ENCODE results near the gene ISLR2.
"Not testable (repeated sequence)": the region's sequence is repeated elsewhere in the genome, so short reads cannot be mapped to it uniquely, and the experiment has no call there.

Gene ISLR2

DNA sequence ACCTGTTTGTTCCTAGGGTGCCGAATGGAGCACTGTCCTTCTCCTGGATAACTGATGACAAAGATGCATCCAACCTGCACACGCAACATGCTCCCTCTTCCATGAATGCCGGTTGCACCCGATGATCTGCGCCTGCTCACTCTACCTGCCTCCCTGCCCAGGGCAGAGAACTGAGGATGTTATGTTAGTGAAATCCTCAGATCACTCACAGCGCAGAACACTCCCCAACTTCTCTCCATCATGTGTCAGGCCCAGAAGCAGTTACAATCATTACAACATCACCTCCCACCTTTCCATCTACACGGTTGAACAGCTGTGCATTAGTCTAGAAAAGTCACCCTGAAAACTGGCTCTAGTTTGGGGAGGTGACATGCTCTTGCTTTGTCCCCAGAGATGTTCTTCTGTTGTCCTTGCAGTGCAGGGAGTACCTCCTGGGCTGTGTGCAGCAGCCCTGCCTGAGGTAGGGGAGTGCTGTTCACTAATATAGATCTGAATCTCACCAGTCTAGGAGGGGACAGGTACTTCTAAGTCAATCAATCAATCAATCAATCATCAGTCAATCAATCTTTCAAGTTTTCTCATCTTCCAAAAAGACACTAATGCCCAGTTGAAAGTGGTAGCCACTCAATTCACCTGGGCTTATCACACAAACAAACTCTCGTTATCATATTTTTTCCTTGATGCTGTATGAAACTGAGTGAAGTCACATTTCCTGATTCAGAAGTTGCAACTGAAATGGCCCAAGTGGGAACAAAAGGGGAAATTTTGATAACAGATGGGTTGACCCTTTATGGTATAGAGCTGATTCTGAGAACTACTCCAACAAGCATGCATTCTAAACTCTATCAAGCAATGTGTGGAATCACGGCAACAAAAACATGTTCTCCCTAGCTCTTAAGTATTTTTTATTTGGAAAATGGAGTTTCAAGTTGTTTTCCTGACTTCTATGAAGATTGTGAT is 27.8 kb downstream of the ISLR2 start:
- no peak for DNase-seq

DNA sequence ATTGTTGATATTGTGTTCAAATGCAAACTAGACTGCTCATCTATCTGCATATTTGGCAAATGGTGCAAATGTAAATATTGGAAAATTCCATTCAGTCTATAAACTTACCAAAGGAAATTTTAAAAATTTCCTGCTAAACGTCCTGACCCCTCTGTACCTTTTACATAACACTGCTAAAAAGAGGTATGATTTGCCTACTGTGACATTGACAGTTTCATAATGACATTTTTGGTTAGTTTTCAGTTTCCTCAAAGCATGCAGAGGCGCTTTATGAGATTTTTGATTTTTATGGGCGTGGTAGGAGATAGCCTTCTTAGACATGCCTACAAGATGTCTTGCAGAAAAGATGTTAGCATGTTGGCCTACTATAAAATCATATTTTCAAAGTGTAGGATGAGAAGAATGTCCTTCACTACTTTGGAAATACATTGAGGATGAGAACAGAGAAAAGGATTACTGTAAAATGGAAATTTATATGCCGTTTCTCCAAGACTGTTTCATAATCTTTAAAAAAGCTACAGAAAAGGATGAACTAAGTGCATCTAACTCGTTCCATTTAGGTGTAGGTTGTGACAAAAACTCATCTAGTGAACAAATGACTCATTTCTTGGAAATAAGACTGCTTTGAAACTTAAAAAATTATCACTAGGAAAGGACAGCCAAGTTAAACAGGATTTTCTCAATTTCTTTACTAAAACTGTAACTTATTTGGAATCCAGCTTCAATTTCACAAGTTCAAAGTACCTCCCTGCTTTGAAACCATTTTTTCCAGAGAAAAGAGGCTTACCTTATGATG is 28.7 kb downstream of the ISLR2 start:
- no peak for DNase-seq

DNA sequence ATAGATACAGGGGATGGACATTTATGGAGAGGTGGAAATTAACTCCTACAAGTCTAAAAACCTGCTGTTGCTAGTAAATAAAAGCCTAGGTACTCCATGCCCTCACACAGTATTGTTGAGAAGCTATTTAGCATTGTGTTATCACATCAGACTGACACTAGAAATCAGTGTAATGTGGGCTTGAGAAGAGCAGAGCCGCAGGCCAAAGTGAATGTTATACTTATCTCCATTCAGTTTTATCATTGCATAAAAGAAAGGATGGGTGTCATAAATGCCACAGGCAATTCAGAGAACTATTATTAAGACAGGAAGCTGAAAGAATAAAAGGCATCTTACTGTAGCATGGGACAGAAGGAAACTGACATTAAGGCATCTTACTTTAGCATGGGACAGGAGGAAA is 29.4 kb downstream of the ISLR2 start:
- DNase-seq: no peak

DNA sequence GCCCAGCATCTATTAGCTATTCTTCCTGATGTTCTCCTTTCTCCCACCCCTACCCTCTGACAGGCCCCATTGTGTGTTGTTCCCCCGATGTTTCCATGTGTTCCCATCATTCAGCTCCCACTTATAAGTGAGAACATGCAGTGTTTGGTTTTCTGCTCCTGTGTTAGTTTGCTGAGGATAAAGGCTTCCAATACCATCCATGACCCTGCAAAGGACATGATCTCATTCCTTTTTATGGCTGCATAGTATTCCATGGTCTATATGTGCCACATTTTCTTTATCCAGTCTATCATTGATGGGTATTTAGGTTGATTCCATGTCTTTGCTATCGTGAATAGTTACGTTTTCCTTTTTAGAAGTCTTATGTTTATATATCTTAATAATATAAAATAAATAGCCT is 30.0 kb downstream of the ISLR2 start:
- DNase-seq: not testable (repeated sequence)

DNA sequence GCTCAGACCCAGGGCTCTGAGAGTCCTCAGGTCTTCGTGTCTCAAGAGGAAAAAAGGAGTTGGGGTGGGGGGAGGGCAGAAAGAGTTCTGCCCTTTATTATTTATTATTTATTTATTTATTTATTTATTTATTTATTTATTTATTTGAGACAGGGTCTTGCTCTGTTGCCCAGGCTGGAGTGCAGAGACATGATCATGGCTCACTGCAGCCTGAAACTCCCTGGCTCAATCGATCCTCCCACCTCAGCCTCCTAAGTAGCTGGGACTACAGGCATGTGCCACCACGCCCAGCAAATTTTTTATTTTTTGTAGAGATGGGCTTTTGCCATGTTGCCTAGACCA is 31.8 kb downstream of the ISLR2 start:
- DNase-seq: not testable (repeated sequence)

DNA sequence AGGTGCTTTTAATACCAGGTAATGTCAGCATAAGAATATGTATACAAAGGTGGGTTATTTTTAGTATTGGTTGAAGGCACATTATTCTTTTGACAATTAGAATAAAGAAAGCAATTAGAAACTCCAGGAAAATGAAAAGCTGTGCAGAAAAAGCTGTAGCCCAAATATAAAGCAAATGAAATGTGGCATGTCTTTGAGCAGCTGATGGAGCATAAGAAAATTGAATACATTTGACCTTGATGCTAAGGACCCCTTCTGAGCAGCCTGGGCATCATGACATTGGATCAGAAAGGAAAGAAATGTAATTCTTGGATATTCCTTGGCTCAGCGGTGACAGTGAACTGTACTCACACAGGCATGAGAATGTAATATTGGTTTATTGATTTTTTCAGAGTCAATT is 35.1 kb downstream of the ISLR2 start:
- no peak for DNase-seq

DNA sequence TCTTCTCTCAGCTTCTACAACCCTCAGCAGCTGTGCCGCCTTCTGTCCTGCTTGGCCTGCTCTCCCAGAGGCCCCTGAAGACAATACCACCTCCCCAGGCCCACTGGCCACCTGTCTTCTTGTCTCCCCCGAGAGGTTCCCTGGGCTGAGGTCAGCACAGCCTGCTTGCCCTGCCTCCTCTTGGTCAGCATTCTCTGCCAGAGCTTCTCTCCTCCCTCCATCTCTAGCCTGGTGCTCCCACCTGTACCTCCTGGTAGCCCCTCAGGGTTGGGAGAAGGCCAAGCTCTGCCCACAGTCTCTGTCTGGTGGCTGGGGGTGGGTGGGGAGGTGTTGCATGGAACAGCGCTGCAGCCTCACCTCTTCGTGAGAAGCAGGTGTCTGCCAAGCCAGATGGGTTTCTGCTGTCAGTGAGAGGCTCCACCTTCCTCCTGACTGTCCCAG is 37.5 kb downstream of the ISLR2 start:
- DNase-seq: no peak

DNA sequence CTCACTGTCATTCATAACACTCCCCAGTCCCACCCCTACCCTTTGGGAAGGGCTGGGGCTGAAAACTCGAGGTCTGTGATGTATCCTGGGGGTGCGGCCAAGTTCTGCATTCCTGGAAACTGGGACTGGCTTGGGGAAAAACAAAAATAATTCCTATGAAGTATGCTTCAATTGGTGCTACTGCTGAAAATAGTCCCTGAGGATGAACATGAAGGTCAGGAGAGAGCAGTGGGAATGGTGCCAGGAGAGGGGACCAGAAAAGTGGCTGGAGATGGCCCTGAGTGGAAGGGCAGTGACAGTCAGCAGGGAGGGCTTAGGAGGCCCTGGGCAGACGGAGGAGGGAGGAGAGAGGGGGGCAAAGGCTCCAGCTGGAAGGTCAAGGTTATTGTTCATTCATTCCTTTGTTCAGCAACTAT is 38.3 kb downstream of the ISLR2 start:
- DNase-seq: no peak

DNA sequence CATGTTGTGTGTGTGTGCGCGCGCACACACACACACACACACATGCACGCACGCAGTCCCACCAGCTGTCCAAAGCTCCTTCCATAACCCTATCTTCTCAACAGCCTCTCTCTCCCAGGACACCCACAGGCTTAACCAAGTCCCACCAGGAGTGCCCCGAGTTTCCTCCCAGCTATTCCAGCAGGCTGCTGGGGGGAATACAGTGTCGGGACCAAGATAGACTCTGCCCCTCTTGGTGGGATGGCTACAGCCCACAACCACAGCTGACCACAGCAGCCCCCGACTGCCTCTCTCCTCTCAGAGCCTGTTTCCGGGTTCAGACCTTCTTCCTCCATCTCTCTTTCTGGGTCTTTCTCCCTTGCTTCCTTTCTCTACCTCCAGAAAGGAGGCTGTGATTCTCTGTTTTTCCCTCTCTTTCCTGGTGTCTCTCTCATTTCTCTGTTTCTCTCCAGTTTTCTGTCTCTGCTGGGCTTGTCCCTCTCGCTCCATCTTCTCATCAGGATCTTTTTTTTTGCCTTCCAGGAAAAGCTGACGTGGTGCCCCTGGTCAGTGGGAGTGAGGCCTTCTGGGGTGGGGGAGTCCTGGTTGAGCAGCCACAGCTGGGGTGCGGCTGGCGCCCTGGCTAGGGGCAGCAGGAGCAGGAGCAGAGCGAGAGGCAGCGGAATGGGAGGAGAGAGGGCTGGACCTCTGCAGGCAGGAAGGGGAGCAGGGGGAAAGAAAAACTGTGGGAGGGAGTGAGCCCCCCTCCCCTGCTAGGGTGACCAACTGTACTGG is 39.9 kb downstream of the ISLR2 start:
- DNase-seq: no peak

DNA sequence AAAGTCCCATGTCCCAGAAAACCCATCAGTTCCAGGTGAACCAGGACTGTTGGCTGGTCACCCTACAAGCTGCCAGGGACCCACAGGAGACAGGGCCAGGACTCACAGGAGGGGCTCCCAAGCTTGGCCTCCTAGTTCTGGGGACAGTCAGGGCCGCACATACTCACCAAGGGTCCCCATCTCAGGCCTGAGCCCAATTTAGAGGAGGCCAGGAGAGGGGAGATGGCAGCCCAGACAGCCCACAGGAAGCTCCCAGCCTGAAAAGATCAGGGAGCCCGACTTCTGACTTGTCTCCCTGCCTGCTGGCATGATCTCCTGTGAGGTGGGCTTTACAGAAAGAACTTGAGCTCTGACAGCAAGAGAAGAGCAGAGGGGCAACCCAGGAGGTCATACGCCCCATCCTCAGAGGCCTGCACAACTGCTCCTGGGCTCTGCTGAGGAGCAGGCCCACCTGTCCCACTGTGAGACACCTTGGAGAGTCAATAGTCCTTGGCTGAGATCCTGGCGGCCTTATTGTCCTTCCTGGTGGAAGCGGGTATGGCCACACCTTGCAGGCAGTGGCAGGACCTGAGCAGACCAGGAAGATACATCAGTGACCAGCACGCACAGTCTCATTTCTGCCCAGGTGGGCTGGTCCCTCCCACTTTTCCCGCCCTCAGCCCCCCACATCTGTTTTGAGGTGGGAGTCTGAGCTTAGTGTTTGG is 40.6 kb downstream of the ISLR2 start:
- DNase-seq: no peak

DNA sequence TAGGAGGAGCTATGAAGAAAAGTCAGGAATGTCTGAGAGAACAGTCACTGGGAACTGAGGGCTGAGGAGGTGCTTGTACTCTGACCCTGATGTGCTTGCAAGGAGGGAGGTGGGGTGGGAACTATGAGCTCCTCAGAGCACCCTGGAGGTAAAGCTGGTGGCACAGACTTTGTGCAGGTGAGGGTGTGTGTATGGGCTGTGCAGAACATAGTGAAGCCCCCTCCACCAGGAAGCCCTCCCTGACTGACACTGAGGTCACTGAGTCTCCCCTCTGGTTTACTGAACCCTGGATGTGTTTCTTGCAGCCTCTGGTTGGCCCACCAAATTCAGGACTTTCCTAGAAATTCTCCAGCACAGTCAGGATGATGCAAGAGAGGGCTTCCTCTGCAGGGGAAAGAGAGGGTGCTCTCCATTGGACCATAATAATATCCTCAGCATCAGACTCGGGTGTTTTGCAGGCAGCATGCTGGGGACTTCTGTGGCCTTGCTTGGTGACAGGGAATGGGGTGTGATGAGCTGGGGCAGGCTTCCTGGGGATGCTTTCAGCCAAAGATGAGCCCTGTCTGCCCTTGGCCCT is 41.7 kb downstream of the ISLR2 start:
- no peak for DNase-seq

DNA sequence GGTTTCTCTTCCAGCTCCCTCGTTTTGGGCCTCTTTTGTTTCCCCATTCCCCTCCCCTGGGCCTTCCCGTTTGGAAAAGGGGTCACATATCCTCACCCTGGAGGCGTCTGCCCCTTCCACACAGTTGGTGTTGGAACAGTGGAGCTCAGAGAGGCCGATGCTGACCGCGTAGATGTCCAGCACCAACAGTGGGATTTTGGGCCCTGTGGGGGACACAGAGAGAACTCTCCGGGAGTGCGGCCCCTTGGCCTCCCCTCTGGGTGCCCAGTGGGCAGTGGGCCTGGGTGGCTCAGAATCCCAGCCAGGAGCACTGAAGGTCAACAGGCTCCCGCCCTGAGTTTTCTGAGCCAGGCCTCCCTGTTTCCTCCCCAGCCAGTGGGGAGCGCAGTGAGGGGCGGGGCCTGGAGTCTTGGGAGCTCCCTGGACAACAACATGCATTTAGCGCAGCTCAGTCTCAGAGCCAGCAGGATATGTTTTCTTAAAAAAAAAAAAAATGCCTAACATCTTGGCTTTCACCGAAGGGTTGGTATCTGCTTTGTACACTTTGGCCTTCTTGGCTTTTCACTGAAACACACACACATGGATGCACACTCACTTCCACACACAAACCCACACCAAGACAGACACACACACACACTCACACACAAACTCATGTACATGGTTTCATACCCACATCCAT is 42.5 kb downstream of the ISLR2 start:
- DNase-seq: no peak

DNA sequence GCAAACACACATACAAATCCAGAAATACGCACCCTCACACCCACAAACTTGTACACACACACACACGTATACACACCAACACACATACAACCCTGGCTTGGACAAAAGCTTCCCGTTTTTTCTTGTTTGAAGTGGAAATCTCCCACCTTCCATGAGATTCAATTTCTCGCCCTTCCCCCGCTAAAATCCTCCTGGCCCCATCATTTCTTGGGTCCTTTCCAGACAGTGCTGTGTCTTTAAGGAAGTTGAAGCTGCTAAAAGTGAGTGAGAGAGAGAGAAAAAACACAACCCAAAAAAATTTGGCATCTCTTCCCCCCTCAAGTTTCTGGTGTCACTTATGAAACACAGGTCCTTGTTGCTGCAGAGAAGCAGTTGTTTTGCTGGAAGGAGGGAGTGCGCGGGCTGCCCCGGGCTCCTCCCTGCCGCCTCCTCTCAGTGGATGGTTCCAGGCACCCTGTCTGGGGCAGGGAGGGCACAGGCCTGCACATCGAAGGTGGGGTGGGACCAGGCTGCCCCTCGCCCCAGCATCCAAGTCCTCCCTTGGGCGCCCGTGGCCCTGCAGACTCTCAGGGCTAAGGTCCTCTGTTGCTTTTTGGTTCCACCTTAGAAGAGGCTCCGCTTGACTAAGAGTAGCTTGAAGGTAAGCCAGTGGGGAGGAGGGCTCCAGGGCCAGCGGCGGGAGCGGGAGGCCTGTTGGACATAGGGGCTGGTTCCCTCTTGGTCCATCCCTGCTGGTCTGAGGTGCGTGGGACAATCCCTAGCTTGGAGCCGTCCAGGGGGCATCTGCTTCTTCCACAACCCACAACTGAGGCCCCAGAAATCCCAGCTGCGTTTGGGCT is 43.2 kb downstream of the ISLR2 start, which contains the start of gene ISLR:
TSS of gene ISLR (plus strand) at position 331 of the 839 bp plus-strand sequence. CDS start 1,149 bp downstream, outside the sequence.
- DNase-seq: no peak

DNA sequence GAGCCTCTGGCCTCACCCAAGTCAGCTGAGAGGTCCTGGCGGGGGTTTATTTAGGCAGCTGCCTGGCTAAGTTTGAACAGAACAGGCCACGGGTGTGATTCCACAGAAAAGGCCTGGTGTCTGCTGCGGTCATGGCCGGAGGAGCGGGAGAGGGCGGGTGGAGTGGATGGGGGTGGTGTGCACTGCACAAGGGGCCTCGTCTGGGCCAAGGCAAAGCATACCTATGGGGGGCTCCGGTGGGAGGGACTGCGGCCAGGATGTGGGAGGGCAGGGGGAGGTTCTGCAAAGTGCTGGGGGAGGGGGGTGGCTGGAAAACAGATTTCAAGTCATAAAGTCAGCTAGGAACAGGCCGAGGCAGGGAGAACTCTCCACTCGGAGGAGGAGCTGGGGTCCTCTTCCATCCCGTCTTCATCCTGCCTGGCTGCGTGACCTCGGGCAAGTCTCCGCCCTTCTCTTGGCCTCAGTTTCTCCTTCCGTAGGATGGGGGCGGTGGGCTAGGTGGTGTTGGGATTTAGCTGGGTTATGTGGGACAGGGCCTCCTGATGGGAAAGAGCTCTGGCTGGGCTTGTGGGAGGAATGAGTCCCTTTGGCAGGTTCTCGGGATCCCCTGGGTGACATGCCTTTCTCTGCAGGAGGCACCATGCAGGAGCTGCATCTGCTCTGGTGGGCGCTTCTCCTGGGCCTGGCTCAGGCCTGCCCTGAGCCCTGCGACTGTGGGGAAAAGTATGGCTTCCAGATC is 44.0 kb downstream of the ISLR2 start:
- DNase-seq: no peak

DNA sequence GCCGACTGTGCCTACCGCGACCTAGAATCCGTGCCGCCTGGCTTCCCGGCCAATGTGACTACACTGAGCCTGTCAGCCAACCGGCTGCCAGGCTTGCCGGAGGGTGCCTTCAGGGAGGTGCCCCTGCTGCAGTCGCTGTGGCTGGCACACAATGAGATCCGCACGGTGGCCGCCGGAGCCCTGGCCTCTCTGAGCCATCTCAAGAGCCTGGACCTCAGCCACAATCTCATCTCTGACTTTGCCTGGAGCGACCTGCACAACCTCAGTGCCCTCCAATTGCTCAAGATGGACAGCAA is 44.5 kb downstream of the ISLR2 start:
- no peak for DNase-seq

DNA sequence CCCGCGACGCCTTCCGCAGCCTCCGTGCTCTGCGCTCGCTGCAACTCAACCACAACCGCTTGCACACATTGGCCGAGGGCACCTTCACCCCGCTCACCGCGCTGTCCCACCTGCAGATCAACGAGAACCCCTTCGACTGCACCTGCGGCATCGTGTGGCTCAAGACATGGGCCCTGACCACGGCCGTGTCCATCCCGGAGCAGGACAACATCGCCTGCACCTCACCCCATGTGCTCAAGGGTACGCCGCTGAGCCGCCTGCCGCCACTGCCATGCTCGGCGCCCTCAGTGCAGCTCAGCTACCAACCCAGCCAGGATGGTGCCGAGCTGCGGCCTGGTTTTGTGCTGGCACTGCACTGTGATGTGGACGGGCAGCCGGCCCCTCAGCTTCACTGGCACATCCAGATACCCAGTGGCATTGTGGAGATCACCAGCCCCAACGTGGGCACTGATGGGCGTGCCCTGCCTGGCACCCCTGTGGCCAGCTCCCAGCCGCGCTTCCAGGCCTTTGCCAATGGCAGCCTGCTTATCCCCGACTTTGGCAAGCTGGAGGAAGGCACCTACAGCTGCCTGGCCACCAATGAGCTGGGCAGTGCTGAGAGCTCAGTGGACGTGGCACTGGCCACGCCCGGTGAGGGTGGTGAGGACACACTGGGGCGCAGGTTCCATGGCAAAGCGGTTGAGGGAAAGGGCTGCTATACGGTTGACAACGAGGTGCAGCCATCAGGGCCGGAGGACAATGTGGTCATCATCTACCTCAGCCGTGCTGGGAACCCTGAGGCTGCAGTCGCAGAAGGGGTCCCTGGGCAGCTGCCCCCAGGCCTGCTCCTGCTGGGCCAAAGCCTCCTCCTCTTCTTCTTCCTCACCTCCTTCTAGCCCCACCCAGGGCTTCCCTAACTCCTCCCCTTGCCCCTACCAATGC is 45.1 kb downstream of the ISLR2 start:
- no peak for DNase-seq

DNA sequence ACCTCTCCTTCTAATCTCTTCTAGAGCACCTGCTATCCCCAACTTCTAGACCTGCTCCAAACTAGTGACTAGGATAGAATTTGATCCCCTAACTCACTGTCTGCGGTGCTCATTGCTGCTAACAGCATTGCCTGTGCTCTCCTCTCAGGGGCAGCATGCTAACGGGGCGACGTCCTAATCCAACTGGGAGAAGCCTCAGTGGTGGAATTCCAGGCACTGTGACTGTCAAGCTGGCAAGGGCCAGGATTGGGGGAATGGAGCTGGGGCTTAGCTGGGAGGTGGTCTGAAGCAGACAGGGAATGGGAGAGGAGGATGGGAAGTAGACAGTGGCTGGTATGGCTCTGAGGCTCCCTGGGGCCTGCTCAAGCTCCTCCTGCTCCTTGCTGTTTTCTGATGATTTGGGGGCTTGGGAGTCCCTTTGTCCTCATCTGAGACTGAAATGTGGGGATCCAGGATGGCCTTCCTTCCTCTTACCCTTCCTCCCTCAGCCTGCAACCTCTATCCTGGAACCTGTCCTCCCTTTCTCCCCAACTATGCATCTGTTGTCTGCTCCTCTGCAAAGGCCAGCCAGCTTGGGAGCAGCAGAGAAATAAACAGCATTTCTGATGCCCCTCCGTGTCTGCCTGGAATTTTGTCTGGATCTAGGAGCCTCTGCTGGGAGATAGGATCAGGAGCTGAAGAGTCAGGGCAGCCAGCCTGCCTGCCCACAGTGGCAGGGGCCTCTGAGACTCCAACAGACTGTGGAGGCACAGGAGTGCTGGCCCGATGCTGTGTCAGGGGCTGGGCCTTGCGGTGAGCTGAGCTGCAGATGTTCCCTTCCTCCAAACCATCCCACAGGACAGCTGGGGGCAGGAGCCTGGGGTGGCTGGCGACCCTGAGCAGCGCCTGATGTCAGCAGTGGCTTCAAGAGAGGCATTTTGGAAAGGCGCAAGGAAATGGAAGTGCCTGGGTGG is 46.2 kb downstream of the ISLR2 start:
- no peak for DNase-seq

Data from stimulated activated naive CD4-positive, alpha-beta T cell (primary cell).